Peyer's patch (tissue), 4 donors: ENCODE measurements around the gene FAH. TPM values are rescaled to one million over a fixed set of nuclear protein-coding genes. Genes with fewer than 3 reads are reported as not detected.
"Not testable (repeated sequence)": the region's sequence is repeated elsewhere in the genome, so short reads cannot be mapped to it uniquely, and the experiment has no call there.

Source experiments
- DNase-seq, 3 donors: peaks; one replicate each; pipeline ENCODE4 v3.0.0-alpha.2; 2017 to 2019
- H3K27ac ChIP-seq, 4 donors: fragments of 200-600 bp; sonication (generic); one replicate each; pipeline ENCODE4 v1.5.1; 2016 to 2019
- H3K27me3 ChIP-seq, 2 donors: fragments of 200-600 bp; sonication (generic); one replicate each; pipeline ENCODE4 v1.5.1; 2019
- H3K36me3 ChIP-seq, 3 donors: fragments of 200-600 bp; sonication (generic); one replicate each; pipeline ENCODE4 v1.5.1; 2016 to 2019
- H3K4me1 ChIP-seq, 4 donors: fragments of 200-600 bp; sonication (generic); one replicate each; pipeline ENCODE4 v1.5.1; 2016 to 2019
- H3K4me3 ChIP-seq, 4 donors: fragments of 200-600 bp; sonication (generic); 1 replicate in 3 of 4; 2 replicates in 1 of 4; pipeline ENCODE4 v1.5.1; 2016 to 2019; ENCODE audit warnings: mild to moderate bottlenecking in 1 of 4
- H3K9me3 ChIP-seq, 4 donors: fragments of 200-600 bp; sonication (generic); one replicate each; pipeline ENCODE4 v1.5.1; 2016 to 2019; ENCODE audit warnings: mild to moderate bottlenecking in 1 of 4
- POLR2A ChIP-seq, 2 donors: fragments of 450-650 bp; IDR thresholded peaks; one replicate each; pipeline ENCODE4 v1.5.1; 2017; ENCODE audit warnings: antibody characterized with exemption in 2 of 2, mild to moderate bottlenecking in 2 of 2, moderate library complexity in 2 of 2
- total RNA-seq, 4 donors: library from RNA; depleted of rRNA; stranded (reverse); fragments of >200 nt; gene quantifications; one replicate each; pipeline ENCODE4 v1.1.0, GENCODE V29; 2016
- TF ChIP-seq, protein P1 (sequence below), 6 experiments: fragments of 450-650 bp in 4 of 6; fragments of 200-600 bp in 2 of 6; sonication (generic) in 1 of 6; IDR thresholded peaks; one replicate each; pipeline ENCODE4 v1.5.1; 2017 to 2019; ENCODE audit warnings: antibody characterized with exemption in 6 of 6, mild to moderate bottlenecking in 3 of 6, moderate library complexity in 1 of 6

Gene FAH
- total RNA-seq, 4 donors from 2014 or later = 6.6 to 17.3 (median 15.3) TPM

GRCh38 chr15:80120636-80121035, 32.2 kb upstream of the FAH start:
- H3K4me3 ChIP-seq = no peak overlapping the region
- DNase-seq = no peak
- peaks cover 0 to 23% (median 0%) of the 10 kb centered on the region in 3 donors for H3K36me3 ChIP-seq
- no peak for TF ChIP-seq POLR2A (IDR thresholded peaks at IDR 0.05)
- TF ChIP-seq, protein P1, sequence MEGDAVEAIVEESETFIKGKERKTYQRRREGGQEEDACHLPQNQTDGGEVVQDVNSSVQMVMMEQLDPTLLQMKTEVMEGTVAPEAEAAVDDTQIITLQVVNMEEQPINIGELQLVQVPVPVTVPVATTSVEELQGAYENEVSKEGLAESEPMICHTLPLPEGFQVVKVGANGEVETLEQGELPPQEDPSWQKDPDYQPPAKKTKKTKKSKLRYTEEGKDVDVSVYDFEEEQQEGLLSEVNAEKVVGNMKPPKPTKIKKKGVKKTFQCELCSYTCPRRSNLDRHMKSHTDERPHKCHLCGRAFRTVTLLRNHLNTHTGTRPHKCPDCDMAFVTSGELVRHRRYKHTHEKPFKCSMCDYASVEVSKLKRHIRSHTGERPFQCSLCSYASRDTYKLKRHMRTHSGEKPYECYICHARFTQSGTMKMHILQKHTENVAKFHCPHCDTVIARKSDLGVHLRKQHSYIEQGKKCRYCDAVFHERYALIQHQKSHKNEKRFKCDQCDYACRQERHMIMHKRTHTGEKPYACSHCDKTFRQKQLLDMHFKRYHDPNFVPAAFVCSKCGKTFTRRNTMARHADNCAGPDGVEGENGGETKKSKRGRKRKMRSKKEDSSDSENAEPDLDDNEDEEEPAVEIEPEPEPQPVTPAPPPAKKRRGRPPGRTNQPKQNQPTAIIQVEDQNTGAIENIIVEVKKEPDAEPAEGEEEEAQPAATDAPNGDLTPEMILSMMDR (IDR thresholded peaks at IDR 0.05) = no peak
- H3K27ac ChIP-seq = no peak overlapping the region
- no peaks in the 10 kb centered on the region for H3K4me1 ChIP-seq
- no peaks in the 10 kb centered on the region for H3K27me3 ChIP-seq
- no peaks in the 10 kb centered on the region for H3K9me3 ChIP-seq

DNA sequence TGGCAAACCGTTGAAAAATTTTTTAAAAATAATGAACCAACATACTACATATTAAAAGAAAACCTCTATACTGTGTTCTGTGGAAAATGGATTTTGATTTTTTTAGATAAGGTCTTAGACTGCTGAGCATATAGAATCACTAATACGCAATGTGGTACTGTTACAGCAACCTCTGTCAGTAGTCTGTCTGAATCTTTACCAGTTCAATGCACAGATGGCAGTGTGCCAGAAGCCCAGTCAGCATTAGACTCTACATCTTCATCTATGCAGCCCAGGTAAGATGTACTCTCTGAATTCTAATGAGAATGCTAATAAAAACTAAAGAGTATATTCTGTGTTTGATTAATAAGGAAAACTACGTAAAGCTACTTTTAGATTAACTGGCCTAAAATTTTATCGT, 31.3 kb upstream of the FAH start:
- Histone ChIP-seq H3K4me1 (no peaks in the 10 kb centered on the region), H3K36me3 (peaks cover 0 to 23% (median 0%) of the 10 kb centered on the region in 3 donors), H3K9me3 (no peaks in the 10 kb centered on the region), H3K27me3 (no peaks in the 10 kb centered on the region), H3K27ac (no peak overlapping the region), H3K4me3 (no peak overlapping the region)
- TF ChIP-seq, protein P1 (IDR thresholded peaks at IDR 0.05) = no peak
- no peak for TF ChIP-seq POLR2A (IDR thresholded peaks at IDR 0.05)
- DNase-seq = no peak

GRCh38 chr15:80123034-80123433, 29.8 kb upstream of the FAH start:
- no peak for TF ChIP-seq POLR2A (IDR thresholded peaks at IDR 0.05)
- TF ChIP-seq, protein P1 (IDR thresholded peaks at IDR 0.05) = no peak
- Histone ChIP-seq H3K27me3 (no peaks in the 10 kb centered on the region), H3K27ac (no peak overlapping the region), H3K9me3 (no peaks in the 10 kb centered on the region), H3K36me3 (peaks cover 0 to 23% (median 0%) of the 10 kb centered on the region in 3 donors), H3K4me1 (no peaks in the 10 kb centered on the region), H3K4me3 (no peak overlapping the region)
- no peak for DNase-seq

DNA sequence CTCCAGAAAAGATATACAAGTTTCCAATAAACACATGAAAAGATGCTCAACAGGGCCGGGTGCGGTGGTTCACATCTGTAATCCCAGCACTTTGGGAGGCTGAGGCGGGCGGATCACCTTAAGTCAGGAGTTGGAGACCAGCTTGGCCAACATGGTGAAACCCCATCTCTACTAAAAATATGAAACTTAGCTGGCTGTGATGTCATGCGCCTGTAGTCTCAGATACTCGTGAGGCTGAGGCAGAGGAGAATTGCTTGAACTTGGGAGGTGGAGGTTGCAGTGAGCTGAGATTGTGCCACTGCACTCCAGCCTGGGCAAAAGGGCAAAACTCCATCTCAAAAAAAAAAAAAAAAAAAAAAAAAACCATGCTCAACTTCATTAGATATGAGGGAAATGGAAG, 25.5 kb upstream of the FAH start:
- not testable (repeated sequence) for DNase-seq, H3K27me3 ChIP-seq, H3K9me3 ChIP-seq, H3K4me3 ChIP-seq, H3K4me1 ChIP-seq, H3K27ac ChIP-seq
- peaks cover 0 to 27% (median 0%) of the 10 kb centered on the region in 3 donors for H3K36me3 ChIP-seq

DNA sequence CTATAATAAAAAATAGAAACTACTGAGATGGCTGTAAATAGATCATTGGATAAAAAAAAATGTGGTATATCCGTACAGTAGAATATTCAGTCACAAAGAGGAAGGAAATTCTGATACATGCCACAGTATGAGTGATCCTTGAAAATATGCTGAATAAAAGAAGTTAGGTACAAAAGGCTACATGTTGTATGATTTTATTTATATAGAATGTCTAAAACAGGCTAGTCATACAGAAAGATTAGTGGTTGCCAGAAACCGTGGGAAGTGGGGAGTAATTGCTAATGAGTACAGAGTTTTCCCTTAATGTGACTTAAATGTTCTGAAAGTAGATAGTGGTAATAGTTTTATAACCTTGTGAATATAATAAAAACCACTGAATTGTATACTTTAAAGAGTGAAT, 24.9 kb upstream of the FAH start:
- H3K27me3 ChIP-seq = no peaks in the 10 kb centered on the region
- H3K4me3 ChIP-seq = no peak overlapping the region
- peaks cover 0 to 32% (median 0%) of the 10 kb centered on the region in 3 donors for H3K36me3 ChIP-seq
- H3K4me1 ChIP-seq = no peaks in the 10 kb centered on the region
- H3K9me3 ChIP-seq = no peaks in the 10 kb centered on the region
- no peak for DNase-seq
- TF ChIP-seq, protein P1 (IDR thresholded peaks at IDR 0.05) = no peak
- no peak for TF ChIP-seq POLR2A (IDR thresholded peaks at IDR 0.05)
- no peak overlapping the region for H3K27ac ChIP-seq

- no peak overlapping the region for H3K27ac ChIP-seq
- no peak for DNase-seq
- TF ChIP-seq, protein P1 (IDR thresholded peaks at IDR 0.05) = no peak
- TF ChIP-seq POLR2A (IDR thresholded peaks at IDR 0.05) = no peak
- H3K36me3 ChIP-seq = peaks cover 0 to 39% (median 0%) of the 10 kb centered on the region in 3 donors
- no peaks in the 10 kb centered on the region for H3K9me3 ChIP-seq
- H3K4me1 ChIP-seq = no peaks in the 10 kb centered on the region
- H3K27me3 ChIP-seq = no peaks in the 10 kb centered on the region
- no peak overlapping the region for H3K4me3 ChIP-seq
These were observed 20.4 kb upstream of the FAH start for GRCh38 chr15:80132382-80132781.
